ENCODE data around the gene TANGO6. TPM values are rescaled to one million over a fixed set of nuclear protein-coding genes. Genes with fewer than 3 reads are reported as not detected.
A peak's percentile ranks its signal among the peaks of the same experiment; 100 is the strongest.

Gene TANGO6
- total and polyA plus RNA-seq, 2 of the 8 experiments (the other 6 are each of a cell fraction or from before 2014, with no cell fraction given): 5.0 to 19.5 TPM

- Histone ChIP-seq H3K23ac (ENCODE audit: insufficient read length) (no peak overlapping the region), H3K4ac (replicated peaks; ENCODE audit: insufficient read length, low read depth, low read length) (no peak overlapping the region), H4K8ac (ENCODE audit: extremely low read depth, insufficient read depth, low read length) (no peak overlapping the region), H3K4me3 (ENCODE audit: extremely low read depth in 1 of 4, insufficient read depth in 2 of 4, low read depth in 3 of 4, low read length in 4 of 4) (no peak overlapping the region), H2BK20ac (ENCODE audit: low read length) (no peak overlapping the region), H4K91ac (replicated peaks; ENCODE audit: insufficient read length, low read length) (no peak overlapping the region), H3K23me2 (ENCODE audit: low read depth, low read length) (no peaks in the 10 kb centered on the region), H3K4me1 (replicated peaks in 1 of 4; ENCODE audit: control insufficient read depth in 3 of 4, insufficient read depth in 4 of 4, low read length in 3 of 4) (0 out of 7 replicates have a peak, but pooled peaks cover 0 to 6% (median 0%) of the 10 kb centered on the region in 4 experiments), H3K9ac (replicated peaks in 1 of 4; ENCODE audit: extremely low read depth in 1 of 4, low read depth in 3 of 4, low read length in 3 of 4) (no peak overlapping the region), H3K56ac (replicated peaks; ENCODE audit: insufficient read length, low read depth, low read length) (no peak overlapping the region), H2AK5ac (ENCODE audit: low read depth, low read length) (no peak overlapping the region), H3K9me3 (ENCODE audit: insufficient read depth in 2 of 2, low read depth in 1 of 2, low read length in 1 of 2) (no peaks in the 10 kb centered on the region), H4K5ac (ENCODE audit: insufficient read length, low read depth, low read length) (no peak overlapping the region), H3K79me2 (ENCODE audit: control insufficient read depth in 1 of 2, insufficient read depth in 2 of 2, low read length in 2 of 2) (no peaks in the 10 kb centered on the region), H3K18ac (ENCODE audit: extremely low read depth, low read length) (no peak overlapping the region), H2AFZ (ENCODE audit: low read length) (no peak overlapping the region), H3K27ac (ENCODE audit: low read depth, low read length) (no peak overlapping the region), H4K20me1 (replicated peaks in 1 of 2; ENCODE audit: control insufficient read depth in 1 of 2, insufficient read depth in 2 of 2, low read length in 2 of 2) (peaks cover 0 to 3% of the 10 kb centered on the region in 2 experiments), H3K79me1 (ENCODE audit: low read depth, low read length) (no peaks in the 10 kb centered on the region), H3K14ac (ENCODE audit: insufficient read length) (no peak overlapping the region), H3K36me3 (ENCODE audit: control insufficient read depth in 2 of 4, insufficient read depth in 4 of 4, low read length in 3 of 4) (peaks cover 0 to 7% (median 1%) of the 10 kb centered on the region in 4 experiments; a peak in 3 of 8 replicates), H3K27me3 (replicated peaks in 1 of 4; ENCODE audit: control insufficient read depth in 3 of 4, extremely low read depth in 1 of 4, insufficient read depth in 3 of 4, low read length in 3 of 4) (no peaks in the 10 kb centered on the region), H2BK15ac (ENCODE audit: low read length) (no peak overlapping the region), H2BK12ac (ENCODE audit: low read depth, low read length) (no peak overlapping the region), H3K4me2 (ENCODE audit: insufficient read depth in 1 of 2, low read depth in 2 of 2, low read length in 2 of 2) (no peak overlapping the region), H2BK120ac (replicated peaks; ENCODE audit: low read depth, low read length) (no peak overlapping the region), H2BK5ac (ENCODE audit: low read depth, low read length) (no peak overlapping the region)
- DNase-seq (ENCODE audit: low read depth in 1 of 2, low spot score in 2 of 2) (no peak), FAIRE-seq (no peak)
- CTCF ChIA-PET (ENCODE audit: partially characterized antibody): interaction anchor here (1.9 to 2.2 kb wide), 2 partner anchors 13 to 16 kb away, joined by 5 to 9 read pairs; partner anchors contain the start of gene TANGO6
- 84% methylated on average over 4 of the region's 4 CpGs; no CpG with 5 or more reads in 1 of the 2 experiments for WGBS, 2 experiments (ENCODE audit: extremely low coverage in 1 of 2, insufficient coverage in 1 of 2, insufficient read length in 1 of 2, insufficient replicate concordance in 2 of 2, low coverage in 1 of 2, low lambda C conversion rate in 2 of 2, missing lambda C conversion rate in 1 of 2)
- TF ChIP-seq MAFK (IDR thresholded peaks at IDR 0.05; ENCODE audit: low read depth, low read length): peak; percentile 49; the same call in 1 of the 2 replicates
- no peak for TF ChIP-seq ATF2 (IDR thresholded peaks at IDR 0.05; ENCODE audit: low read length)
- POLR2A ChIA-PET (ENCODE audit: partially characterized antibody): no interaction called here
Measured at GRCh38 chr16:68859828-68860227, 16.5 kb downstream of the TANGO6 start.
